GM21360 (cell line): ENCODE measurements around the gene SLX4IP.
"Not testable (repeated sequence)": the region's sequence is repeated elsewhere in the genome, so short reads cannot be mapped to it uniquely, and the experiment has no call there.

Experiments
- ATAC-seq: cut with Tn5 transposase; IDR thresholded peaks from one replicate; pipeline ENCODE4 v1.9.1; 2021; ENCODE audit warnings: mild to moderate bottlenecking, moderate library complexity; ENCODE audit not compliant: unreplicated experiment

The SLX4IP gene

DNA sequence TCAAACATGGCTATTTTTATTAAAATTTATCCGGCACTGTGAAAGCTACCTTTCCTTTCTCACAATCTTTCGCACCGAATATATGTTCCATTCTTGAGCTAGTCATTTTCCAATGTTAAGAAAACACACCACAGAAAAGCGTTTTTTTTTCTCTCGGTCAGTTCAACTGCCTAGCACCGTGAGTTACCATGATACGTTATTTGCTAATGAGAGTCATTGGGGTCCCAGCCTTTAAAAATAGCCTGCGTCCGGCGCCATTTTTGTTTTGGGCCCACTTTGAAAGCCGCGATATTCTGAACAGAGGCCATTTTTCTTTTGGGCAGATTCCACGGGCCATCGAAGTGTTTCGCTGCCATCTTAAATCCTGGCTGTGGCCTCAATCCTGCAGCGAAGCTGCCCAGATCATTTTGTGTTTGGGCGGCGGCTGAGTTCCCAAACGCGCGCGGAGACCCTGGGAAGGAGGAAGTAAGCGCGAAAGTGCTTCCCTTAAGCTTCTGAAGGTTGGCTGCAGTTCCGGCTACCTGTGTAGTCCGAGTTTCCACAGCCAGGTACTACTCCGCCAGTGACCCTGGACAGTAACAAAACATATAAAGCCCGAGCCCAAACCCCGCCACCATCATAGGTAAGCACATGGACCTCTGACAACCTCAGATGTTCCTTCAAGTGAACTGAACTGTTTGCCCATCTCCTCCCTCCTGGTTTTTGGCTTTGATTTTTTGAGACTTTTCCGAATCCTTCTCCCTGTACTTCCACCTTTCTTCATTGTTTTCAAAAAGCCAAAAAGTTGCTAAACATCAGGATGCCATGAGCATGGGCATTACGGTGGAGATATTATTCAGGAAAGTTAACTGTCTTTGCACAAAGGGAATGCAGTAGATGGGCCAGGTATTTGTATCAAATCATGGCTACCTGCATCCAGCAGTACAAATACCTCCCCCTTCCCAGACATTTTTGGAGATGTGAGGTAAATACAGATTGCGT lies at the start of gene SLX4IP:
SLX4IP (plus strand) TSS at position 474 of the 981 bp plus-strand sequence. CDS start 22,900 bp downstream, outside the sequence.
- peak; percentile 56 for ATAC-seq

DNA sequence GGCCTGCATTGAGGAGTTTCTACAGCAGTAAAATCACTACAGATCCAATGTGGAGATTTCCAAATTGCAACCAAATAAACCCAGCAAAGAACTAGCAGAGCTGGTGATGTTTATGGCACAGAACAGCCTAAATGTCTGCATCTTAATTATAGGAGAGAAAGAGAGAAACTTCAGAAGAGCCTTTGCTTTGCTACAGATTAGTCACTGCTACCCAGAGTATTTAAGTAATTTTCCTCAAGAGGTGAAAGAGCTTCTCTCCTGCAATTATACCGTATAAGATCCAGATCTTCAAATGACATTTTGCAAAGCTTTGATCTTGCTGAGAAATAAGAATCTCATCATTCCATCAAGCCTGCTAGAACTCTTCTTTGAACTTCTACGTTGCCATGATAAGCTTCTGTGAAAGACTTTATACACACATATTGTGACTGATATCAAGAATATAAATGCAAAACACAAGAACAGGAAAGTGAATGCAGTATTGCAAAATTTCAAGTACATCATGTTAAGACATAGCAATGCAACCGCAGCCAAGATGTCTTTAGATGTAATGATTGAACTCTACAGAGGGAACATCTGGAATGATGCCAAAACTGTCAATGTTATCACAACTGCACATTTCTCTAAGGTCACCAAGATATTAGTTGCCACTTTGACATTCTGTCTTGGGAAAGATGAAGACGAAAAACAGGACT lies 49.1 kb upstream of the SLX4IP start:
- ATAC-seq: no peak

DNA sequence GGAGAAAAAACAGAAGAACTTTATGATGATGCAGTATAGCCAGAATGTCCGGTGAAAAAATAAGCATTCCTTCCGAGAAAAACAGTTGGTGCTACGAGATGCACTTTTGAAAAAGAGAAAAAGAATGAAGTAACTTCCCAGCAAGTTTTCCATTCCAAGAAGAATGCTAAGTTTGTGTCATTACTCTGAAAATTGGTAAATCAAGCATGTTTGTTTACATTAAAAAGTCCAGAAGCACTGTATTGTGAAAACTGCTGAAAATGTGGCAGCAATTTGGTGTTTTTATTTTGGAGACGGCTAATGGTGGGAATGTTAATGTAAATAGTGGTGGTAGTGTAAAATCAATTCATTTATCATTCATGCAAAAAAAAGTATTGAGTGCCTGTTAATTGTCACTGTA lies 47.4 kb upstream of the SLX4IP start:
- no peak for ATAC-seq

DNA sequence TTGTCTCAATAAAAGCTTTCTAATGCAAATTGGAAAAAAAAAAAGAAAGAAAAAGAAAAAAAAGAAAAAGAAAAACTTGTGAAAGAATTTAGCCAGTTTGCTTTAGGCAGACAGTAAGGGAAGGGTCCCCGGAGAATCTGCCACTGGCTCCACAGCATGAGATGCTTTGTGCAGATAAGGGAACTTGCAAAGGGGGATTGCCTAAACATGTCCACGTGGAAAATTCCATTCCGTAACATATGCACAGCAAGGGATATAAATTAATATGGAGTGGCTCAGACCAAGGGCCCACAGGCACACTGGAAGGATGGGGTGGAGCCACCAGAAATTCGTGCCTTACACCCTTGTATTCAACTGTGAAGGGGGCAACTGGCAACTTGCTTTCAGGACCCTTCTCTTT lies 46.5 kb upstream of the SLX4IP start:
- ATAC-seq: no peak

DNA sequence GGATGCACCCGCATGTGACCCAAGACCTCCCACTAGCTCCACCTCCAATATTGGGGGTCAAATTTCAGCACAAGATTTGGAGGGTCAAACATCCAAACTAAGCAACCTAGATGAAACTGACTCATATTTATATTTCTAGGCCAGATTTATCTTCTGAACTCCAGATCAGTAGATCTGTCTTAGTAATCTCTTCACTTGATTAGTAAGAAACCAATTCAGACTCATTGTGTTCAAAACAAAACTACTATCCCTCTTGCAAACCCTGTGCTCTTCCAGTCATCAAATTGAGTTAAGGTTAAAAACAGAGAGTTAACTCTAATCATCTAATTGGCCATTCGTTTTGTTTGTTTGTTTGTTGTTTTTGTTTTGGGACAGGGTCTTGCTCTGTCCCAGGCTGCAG lies 44.4 kb upstream of the SLX4IP start:
- no peak for ATAC-seq

DNA sequence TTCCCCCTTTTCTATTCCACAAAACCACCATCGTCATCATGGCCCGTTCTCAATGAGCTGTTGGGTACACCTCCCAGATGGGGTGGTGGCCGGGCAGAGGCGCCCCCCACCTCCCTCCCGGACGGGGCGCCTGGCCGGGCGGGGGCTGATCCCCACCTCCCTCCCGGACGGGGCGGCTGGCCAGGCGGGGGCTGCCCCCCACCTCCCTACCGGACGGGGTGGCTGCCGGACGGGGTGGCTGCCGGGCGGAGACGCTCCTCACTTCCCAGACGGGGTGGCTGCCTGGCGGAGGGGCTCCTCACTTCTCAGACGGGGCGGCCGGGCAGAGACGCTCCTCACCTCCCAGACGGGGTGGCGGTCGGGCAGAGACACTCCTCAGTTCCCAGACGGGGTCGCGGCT lies 40.4 kb upstream of the SLX4IP start:
- not testable (repeated sequence) for ATAC-seq

DNA sequence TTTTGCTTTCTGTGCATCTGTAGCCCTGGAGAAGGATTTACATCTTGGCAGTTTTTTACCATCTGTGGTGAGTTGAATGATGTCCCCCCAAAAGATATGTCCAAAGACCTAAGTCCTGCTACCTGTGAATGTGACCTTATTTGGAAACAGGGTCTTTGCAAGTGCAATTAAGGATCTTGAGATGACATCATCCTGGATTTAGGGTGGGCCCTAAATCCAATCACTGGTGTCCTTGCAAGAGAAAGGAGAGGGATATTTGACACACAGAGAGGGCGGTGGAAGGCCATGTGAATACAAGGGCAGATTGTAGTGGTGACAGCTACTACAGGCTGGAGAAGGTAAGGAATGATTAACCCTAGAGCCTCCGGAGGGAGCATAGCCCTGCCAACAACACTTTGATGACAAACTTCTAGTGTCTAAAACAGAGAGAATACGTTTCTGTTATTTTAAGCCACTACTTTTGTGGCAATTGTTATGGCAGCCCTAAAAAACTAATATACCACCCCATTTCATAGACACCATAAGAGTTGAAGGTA lies 36.2 kb upstream of the SLX4IP start:
- ATAC-seq: no peak

DNA sequence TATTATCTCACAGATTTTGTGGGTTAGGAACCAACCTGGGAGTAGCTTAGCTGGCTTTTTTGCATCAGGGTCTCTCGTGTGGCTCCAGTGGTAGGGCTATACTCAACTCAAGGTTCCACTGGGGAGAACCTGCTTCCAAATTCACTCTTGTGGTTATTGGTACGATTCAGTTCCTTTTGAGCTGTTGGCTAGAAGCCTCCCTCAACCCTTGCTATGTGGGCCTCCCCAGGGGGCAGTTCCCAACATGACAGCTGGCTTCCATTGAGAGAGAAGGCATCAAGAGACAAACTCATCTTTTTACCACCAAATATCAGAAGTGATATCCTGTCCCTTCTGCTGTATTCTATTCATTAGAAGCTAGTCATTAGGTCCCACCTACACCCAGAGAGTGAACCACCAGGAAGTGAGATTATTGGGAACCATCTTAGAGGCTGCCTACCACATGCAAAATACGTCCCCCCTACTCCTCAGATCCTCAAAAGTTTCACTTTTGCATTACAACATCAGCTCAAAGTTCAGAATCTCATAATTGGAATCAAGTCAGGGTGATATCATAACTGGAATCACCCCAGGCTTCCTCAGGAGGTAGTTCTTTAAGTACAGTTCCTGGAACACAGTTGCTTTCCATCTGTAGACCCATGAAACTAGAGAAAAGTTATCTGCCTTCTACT lies 32.0 kb upstream of the SLX4IP start:
- ATAC-seq: no peak

DNA sequence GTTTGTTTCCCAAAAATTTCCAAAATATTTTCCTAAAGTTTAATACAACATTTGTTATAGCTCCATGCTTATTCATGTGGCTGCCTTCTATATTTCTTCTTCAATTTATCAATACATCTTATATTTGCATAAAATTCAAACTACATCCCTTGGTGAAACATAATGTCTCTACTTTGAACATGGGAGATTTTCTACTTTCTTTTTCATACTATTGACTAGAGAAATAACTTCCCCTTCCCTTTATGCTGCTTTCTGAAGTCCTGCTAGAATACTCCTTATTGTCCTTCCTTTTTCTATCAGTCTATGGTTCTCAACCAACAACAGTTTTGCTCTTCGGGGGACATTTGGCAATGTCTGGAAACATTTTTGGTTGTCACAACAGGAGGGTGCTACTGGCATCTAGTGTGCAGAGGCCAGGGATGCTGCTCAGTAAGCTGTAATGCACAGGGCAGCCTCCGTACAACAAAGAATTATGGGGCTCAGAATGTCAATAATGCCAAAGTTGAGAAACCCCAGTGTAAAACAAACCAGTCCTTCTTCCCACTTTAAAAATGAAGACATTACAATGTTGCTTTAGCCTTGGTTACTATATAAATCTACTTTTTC lies 31.0 kb upstream of the SLX4IP start:
- ATAC-seq: no peak

DNA sequence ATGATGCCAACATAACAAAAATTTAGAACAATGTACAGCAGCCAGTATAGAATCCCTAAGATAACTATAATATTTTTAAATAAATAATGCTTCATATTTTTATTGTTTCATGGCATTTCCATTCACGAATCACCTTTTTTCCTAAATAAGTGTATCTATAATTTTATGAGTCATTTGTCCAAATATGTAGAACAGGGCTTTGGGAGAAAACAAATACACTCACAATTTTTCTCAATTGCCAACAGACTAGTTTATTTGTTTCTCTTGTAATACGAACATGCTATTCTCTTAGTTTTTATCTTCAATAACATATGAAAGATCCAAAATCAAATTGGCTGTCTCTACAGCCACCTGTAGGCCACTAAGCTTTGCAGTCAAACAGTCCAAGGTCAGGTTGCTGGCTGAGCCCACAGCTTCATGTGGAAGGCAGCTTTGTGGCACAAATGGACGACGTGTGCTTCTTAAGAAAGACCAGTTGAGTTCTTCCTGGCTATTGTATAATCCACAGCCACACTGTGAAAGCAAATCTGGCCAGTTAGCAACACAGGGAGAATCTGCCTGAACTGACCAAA lies 30.1 kb upstream of the SLX4IP start:
- ATAC-seq: no peak

DNA sequence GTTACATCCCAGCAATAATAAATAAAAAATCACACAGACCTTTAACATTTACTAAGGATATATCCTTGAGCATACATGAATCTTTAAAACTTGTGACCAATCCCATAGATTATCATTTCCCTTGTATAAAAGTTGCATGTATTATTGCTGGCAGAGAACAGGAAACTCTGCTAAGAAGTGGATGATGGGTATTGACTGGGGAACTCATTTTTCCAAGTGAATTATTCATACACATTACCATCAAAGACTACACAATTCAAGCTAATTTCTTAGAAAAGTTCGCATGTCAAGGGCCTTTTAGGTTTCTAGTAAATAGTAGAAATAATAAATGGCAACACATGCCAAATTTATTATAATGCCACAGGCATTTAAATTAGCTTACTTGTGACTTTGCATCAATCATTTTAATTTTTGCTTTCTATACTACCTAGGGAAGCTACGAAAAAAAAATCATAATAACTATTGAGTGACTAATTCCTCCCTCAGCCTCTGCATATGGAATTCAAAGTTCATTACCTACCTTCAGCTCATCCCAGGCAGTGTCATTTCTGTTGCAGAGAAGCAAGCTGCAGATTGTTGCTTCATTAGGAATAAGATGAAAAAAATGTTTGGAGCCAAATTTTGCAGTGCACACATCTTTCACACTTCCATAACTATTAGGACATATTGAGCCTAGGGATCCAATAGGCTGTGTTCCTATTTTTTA lies 26.8 kb upstream of the SLX4IP start:
- no peak for ATAC-seq

DNA sequence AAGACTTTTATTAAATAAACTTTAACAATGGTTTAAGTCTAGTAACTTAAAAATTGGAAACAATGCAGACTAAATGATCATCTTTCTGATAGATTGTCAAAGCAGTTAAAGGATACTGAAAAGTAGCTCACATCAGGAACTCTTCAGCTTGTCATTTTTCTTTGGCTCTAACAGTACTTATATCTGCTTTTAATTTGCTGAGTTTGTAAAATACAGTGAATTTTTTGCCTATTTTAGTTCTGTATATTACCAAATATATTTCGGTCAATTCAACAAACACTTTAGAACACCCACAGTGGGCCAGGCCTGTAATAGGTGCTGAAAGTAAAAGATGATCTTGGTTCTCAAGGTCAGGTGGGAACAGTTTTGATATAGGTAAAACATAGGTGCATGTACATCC lies 23.4 kb upstream of the SLX4IP start:
- no peak for ATAC-seq

DNA sequence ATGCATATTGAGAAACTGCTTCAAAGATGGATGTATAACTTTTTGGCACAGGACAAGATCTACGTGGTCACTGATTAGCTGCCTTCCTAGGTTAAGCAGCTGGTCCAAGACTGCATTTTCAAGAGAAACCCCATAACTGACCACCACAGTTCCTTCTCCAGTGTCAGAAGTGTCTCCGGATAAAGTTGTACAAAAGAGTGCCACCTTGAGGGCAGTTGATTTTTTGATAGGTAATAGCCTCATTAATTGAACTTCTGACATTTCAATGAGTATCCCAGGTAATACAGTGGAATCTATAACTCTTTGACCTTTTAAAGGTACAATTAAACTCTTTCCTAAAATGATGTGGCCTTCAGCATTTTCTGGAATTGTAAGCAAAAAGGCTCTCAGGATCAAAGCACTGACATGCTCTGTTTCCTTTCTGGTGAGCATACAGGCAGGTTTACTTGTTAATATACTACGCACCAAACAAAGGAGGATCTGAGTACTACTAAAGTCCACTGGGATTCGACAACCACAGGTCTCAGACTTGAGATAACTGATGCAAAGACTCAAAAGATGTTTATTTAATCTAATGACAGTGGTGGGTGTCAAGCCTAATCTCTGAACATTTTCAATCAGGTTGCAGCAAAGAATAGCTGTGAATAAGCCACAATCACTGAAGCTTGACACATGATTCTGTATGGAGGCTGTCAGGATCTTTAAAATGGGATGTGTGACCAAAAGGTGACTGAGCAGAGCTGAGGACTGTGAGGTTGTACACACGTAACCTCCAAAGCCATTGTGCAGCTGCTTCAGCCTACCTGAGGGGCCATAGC lies 22.3 kb upstream of the SLX4IP start:
- ATAC-seq: no peak

DNA sequence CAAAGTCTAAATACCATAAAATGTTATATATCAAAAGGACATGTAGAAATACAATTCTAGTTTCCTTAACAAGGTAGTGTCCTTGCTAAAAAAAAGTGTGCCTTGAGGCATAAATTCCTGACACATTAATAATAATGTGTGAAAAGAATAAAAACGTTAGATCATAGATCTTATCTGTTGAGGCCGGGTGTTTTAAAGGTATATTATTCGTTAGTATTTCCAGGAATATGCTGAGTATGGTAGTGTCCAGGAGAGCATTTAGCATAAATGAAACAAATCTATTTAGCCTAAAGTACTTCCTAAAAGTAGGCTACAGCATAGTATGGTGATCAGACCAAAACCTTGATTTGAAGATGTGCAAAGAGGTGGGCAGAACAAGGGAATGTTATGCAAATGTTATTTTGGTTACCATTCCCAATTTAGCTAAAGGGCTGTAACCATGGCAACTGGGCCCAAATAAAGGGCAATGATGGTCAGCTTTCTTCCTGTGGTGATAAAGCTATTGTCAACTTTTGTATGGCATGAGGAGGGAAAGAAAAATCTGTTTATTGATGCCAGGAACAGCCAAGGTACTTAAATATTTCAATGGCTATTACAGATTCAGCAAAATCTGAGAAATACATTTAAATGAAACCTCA lies 20.0 kb upstream of the SLX4IP start:
- ATAC-seq: no peak

DNA sequence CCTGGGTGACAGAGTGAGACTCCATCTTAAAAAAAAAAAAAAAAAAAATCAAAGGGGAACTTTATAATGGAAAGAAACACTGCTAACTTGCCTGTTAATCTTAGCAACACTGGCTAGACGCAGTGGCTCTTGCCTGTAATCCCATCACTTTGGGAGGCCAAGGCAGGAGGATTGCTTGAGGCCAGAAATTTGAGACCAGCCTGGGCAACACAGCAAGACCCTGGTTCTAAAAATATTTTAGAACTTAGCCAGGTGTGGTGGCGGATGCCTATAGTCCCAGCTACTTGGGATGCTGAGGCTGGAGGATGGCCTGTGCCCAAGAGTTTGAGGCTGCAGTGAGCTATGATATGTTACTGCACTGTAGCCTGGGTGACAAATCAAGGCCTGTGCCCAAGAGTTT lies 17.9 kb upstream of the SLX4IP start:
- ATAC-seq: not testable (repeated sequence)

DNA sequence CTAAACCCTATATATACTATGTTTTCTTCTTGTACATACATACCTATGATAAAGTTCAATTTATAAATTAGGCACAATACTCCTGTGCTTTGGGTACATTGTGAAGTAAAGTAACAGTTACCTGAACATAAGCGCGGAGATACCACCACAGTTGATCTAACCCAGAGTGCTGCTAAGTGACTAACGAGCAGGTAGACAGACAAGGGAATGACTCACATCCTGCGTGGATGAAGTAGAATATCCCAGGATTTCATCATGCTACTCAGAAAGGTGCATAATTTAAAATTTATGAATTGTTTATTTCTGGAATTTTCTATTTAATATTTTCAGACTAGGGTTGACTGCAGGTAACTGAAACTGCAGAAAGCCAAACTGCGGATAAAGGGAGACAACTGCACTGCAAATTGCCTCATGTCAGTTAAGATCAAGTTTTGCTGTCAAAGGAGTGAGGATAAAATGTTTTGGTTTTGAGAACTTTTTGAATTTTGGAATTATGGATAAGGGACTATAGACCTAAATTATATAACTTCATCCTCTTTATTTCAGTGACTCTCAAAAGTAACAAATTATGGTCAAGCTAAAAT lies 15.5 kb upstream of the SLX4IP start:
- no peak for ATAC-seq

DNA sequence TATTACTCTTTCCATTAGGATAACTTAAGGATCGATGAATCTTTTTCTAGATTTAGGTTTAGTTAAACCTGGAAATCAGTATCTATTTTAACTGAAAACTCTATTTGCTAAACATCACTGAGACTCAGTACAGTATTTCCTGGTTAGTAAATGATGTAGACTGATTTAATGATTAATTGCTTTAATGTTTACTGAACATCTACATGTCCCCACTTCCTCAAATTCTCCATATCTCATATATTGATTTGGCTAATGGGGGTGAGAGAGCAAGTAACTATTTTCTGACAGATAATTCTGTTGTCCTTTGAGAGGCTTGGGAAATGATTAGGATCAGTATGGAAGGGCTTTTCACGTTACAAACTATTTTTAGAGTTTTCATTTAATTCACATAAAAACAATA lies 11.4 kb upstream of the SLX4IP start:
- no peak for ATAC-seq

DNA sequence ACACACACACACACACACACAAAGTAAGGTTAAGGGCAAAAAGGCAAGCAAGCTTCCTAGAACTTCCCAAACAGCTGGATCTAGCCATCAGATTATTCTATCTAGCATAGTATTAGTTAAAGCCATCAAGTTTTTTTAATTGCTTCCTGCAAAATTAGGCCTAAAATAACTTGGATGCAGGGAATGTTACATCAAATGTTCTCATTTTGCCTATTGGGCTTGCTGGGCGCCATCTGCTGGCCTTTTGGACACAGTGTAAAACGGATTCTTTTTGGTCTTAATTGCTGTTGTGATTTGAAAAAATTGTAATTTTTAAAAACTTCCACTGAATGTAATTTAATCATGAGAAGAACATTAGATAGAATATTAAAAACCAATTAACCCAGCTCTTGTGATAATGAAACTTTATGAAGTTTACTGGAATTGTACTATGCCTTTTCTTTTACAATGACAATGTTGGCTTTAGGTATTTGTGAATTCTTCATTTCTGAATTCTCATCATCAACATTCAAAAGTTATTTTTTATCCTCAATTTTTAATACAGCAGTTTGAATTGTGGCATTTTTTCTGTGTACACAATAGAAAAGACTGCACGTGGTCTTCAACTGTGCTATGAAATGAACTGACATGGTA lies 7.9 kb upstream of the SLX4IP start:
- ATAC-seq: no peak
